NB4 (cell line): ENCODE measurements around the gene CARD9.

Source experiments
- CTCF ChIP-seq: IDR thresholded peaks from one replicate; pipeline ENCODE4 v1.5.1; 2012; ENCODE audit warnings: low read depth, low read length
- MAX ChIP-seq: IDR thresholded peaks from 2 replicates; pipeline ENCODE4 v1.6.1; 2011; ENCODE audit warnings: low read depth, low read length
- MYC ChIP-seq: IDR thresholded peaks from 2 replicates; pipeline ENCODE4 v1.6.1; 2011; ENCODE audit warnings: low read depth, low read length
- POLR2A ChIP-seq: IDR thresholded peaks from 2 replicates; pipeline ENCODE4 v1.6.1; 2011; ENCODE audit warnings: mild to moderate bottlenecking; ENCODE audit not compliant: insufficient read length; ENCODE audit errors: extremely low read depth

GRCh38 chr9:136361754-136362449 lies 11.6 kb downstream of the CARD9 start:
- TF ChIP-seq CTCF (no peak), POLR2A (no peak), MYC (no peak), MAX (no peak)
